HepG2 (cell line): ENCODE results near the gene ATOH8. TPM values are rescaled to one million over a fixed set of nuclear protein-coding genes. Genes with fewer than 3 reads are reported as not detected.
A peak's percentile ranks its signal among the peaks of the same experiment; 100 is the strongest.

Source experiments
- CBFB ChIP-seq: sonication (generic); formaldehyde crosslinking; IDR thresholded peaks from 2 replicates; pipeline ENCODE4 v1.4.0; 2020; ENCODE audit warnings: missing genetic modification reagents
- CEBPZ ChIP-seq: IDR thresholded peaks from 2 replicates; pipeline ENCODE4 v1.6.1; 2012; ENCODE audit warnings: low read length, improper control_type of control experiment
- FOXA3 ChIP-seq: IDR thresholded peaks from 2 replicates; pipeline ENCODE4 v1.6.1; 2016; ENCODE audit warnings: missing genetic modification reagents, missing compliant biosample characterization
- HOMEZ ChIP-seq: IDR thresholded peaks from 2 replicates; pipeline ENCODE4 v1.6.1; 2016; ENCODE audit warnings: low read depth
- KDM6A ChIP-seq: IDR thresholded peaks from 2 replicates; pipeline ENCODE4 v1.6.1; 2016; ENCODE audit warnings: low read depth
- KMT2B ChIP-seq: IDR thresholded peaks from 2 replicates; pipeline ENCODE4 v1.6.1; 2016; ENCODE audit warnings: missing genetic modification reagents, missing compliant biosample characterization
- NFKBIZ ChIP-seq: IDR thresholded peaks from 2 replicates; pipeline ENCODE4 v1.6.1; 2018; ENCODE audit warnings: missing genetic modification reagents, missing compliant biosample characterization
- NPAS2 ChIP-seq: sonication (generic); formaldehyde crosslinking; IDR thresholded peaks from 2 replicates; pipeline ENCODE4 v1.8.0; 2022; ENCODE audit warnings: mild to moderate bottlenecking, missing genetic modification reagents, borderline replicate concordance
- RBFOX2 ChIP-seq: fragments of 200-400 bp; formaldehyde crosslinking; IDR thresholded peaks from 2 replicates; pipeline ENCODE4 v1.6.1; 2017; ENCODE audit warnings: low read depth, mild to moderate bottlenecking, low read length
- REST ChIP-seq, 2 experiments: IDR thresholded peaks; 2 replicates each; pipeline ENCODE4 v1.6.1; 2011 to 2012; ENCODE audit warnings: low read length in 2 of 2, borderline replicate concordance in 1 of 2, low read depth in 1 of 2, mild to moderate bottlenecking in 1 of 2, moderate library complexity in 1 of 2
- RFX3 ChIP-seq: IDR thresholded peaks from 2 replicates; pipeline ENCODE4 v1.6.1; 2016; ENCODE audit warnings: missing biosample characterization, missing genetic modification reagents
- ZNF10 ChIP-seq: sonication (generic); formaldehyde crosslinking; IDR thresholded peaks from 2 replicates; pipeline ENCODE4 v1.4.0; 2020; ENCODE audit warnings: mild to moderate bottlenecking, low read depth, missing genetic modification reagents, borderline replicate concordance
- ZNF530 ChIP-seq: sonication (generic); formaldehyde crosslinking; IDR thresholded peaks from 2 replicates; pipeline ENCODE4 v1.5.0; 2020; ENCODE audit warnings: low read depth, mild to moderate bottlenecking, missing genetic modification reagents
- ZNF703 ChIP-seq: sonication (generic); formaldehyde crosslinking; IDR thresholded peaks from 2 replicates; pipeline ENCODE4 v1.5.1; 2020; ENCODE audit warnings: missing genetic modification reagents, mild to moderate bottlenecking, moderate library complexity, borderline replicate concordance
- ZNF766 ChIP-seq: sonication (generic); formaldehyde crosslinking; IDR thresholded peaks from 2 replicates; pipeline ENCODE4 v1.5.0; 2020; ENCODE audit warnings: missing genetic modification reagents, borderline replicate concordance
- polyA plus RNA-seq, 8 experiments: library from polyadenylated mRNA; depleted of rRNA in 3 of 8; stranded (reverse) in 7 of 8; unstranded in 1 of 8; fragments of >200 nt; fragmentation: Illumina TruSeq in 4 of 8; extraction: Trizol in 4 of 8; gene quantifications; 2 replicates each; pipeline versions ENCODE4 v1.2.1 to v1.2.3, GENCODE V29; 2011 to 2016; ENCODE audit warnings: low read depth in 4 of 8, missing spikeins in 1 of 8, mixed read lengths in 1 of 8; ENCODE audit not compliant: insufficient read depth in 1 of 8
- total RNA-seq, 5 experiments: library from RNA; depleted of rRNA; stranded (reverse); fragments of >200 nt; fragmentation: Illumina TruSeq; extraction: Trizol; gene quantifications; 2 replicates each; pipeline ENCODE4 v1.2.3, GENCODE V29; 2016; ENCODE audit warnings: low read depth in 1 of 5
- TF ChIP-seq, protein P1 (sequence below): sonication (generic); formaldehyde crosslinking; IDR thresholded peaks from 2 replicates; pipeline ENCODE4 v1.9.0; 2021; ENCODE audit warnings: missing genetic modification reagents, mild to moderate bottlenecking, borderline replicate concordance
- TF ChIP-seq, protein P2 (sequence below): sonication (generic); formaldehyde crosslinking; IDR thresholded peaks from 2 replicates; pipeline ENCODE4 v1.5.0; 2020; ENCODE audit warnings: missing genetic modification reagents, mild to moderate bottlenecking, borderline replicate concordance

Gene ATOH8
- total and polyA plus RNA-seq, 2 of the 13 experiments (the other 11 are each of a cell fraction or from before 2014, with no cell fraction given) = 0.13 to 0.61 TPM

DNA sequence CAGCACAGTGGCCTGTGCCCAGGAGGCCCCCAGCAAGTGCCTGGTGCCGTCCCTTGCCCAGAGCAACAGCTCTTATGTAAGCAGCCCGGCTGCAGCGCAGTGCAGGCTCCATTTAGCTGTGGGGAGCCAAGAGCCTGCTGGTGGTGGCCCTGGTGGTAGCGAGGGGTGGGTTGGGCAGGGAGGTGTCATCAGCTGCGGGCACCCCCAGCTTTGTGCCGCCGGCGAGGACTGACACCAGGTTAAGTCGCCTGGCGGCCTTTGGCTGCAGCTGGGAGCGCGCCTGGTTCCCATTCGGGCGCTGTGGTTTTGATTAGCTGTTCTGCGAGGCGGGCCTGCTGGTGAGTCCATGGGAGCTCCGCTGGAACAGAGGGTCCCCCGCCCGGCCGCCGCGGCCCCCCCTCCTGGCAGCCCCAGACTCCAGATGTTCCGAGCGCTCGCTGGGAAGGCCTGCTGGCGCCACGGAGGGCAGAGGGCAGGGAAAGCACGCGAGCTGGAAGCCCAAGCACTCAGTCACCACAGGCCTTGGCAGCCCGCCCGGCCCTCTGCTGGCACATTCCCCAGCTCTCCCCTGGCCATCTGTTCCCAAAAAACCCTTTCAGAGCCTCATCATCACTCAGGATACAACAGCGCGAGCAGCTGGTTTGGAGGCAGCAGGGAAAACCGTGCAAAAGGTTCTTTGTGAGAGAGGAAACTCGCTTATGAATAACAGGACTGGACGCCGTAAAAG lies 18.4 kb downstream of the ATOH8 start (continued):
- 0 out of 2 replicates have a peak, but pooled peaks have one; percentile 27 for TF ChIP-seq KMT2B (CRISPR knock-in tag)
- no peak for TF ChIP-seq RFX3 (CRISPR knock-in tag)
- no peak for TF ChIP-seq ZNF703
- no peak for TF ChIP-seq REST (IDR thresholded peaks at IDR 0.05; ENCODE audit: borderline replicate concordance in 1 of 2, low read depth in 1 of 2, low read length in 2 of 2)
- peak; percentile 22; the same call in 1 of the 2 replicates for TF ChIP-seq KDM6A (CRISPR knock-in tag)
- TF ChIP-seq, protein P1, sequence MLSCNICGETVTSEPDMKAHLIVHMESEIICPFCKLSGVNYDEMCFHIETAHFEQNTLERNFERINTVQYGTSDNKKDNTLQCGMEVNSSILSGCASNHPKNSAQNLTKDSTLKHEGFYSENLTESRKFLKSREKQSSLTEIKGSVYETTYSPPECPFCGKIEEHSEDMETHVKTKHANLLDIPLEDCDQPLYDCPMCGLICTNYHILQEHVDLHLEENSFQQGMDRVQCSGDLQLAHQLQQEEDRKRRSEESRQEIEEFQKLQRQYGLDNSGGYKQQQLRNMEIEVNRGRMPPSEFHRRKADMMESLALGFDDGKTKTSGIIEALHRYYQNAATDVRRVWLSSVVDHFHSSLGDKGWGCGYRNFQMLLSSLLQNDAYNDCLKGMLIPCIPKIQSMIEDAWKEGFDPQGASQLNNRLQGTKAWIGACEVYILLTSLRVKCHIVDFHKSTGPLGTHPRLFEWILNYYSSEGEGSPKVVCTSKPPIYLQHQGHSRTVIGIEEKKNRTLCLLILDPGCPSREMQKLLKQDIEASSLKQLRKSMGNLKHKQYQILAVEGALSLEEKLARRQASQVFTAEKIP (CRISPR knock-in tag) = no peak
- no peak for TF ChIP-seq CBFB (CRISPR knock-in tag)
- TF ChIP-seq NFKBIZ (CRISPR knock-in tag) = no peak
- no peak for TF ChIP-seq NPAS2 (CRISPR knock-in tag)
- TF ChIP-seq ZNF10 (CRISPR knock-in tag) = no peak
- TF ChIP-seq ZNF530 (CRISPR knock-in tag) = no peak
- TF ChIP-seq, protein P2, sequence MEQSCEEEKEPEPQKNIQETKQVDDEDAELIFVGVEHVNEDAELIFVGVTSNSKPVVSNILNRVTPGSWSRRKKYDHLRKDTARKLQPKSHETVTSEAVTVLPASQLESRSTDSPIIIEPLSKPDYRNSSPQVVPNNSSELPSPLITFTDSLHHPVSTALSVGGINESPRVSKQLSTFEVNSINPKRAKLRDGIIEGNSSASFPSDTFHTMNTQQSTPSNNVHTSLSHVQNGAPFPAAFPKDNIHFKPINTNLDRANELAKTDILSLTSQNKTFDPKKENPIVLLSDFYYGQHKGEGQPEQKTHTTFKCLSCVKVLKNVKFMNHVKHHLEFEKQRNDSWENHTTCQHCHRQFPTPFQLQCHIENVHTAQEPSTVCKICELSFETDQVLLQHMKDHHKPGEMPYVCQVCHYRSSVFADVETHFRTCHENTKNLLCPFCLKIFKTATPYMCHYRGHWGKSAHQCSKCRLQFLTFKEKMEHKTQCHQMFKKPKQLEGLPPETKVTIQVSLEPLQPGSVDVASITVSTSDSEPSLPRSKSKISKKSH = no peak
- peak; percentile 57 for TF ChIP-seq FOXA3 (CRISPR knock-in tag)
- no peak for TF ChIP-seq RBFOX2
- no peak for TF ChIP-seq ZNF766 (CRISPR knock-in tag)
- no peak for TF ChIP-seq HOMEZ (CRISPR knock-in tag)
- TF ChIP-seq CEBPZ = no peak
